Inflammatory macrophage treated with lipopolysaccharide for 1 hour (primary cell): ENCODE results near the gene RXRA.

Source experiments
- DNase-seq, 2 donors: peaks; one replicate each; pipeline ENCODE4 v3.0.0-alpha.2; 2020 to 2022

Gene RXRA

DNA sequence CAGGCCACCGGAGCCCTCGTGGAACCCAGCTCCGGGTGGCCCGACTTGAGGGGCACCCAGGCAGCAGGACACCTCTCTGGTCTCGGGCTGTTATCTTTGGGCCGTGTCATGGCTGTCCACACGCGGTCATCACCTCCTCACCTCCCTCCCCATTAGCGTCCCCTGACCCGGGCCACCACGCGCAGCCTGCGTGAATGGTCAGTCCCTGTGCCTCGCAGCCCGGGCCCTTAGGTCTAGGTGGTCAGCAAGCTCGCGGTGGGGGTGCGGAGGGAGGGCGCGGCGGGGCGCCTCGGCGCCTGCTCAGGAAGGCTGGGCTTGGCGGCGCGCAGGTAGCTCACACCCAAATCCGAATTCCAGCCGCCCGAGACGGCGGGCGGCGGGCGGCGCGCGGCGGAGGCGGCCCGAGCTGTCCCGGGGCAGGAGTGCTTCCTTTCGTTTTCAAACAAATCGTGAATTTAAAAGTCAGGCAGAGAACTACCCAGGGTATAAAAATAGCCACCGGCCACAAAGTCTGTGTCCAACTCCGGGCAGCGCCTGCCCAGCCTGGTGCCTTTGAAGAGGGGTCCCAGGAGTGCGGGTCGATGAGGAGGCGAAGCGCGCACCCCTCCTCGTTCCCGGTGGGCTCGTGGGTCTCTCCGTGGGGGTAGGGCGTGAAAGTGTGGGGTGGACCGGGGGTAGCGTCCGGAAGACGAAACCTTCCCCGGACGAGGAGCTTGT is 1.0 kb upstream of the RXRA start:
- peak; percentile 37 for DNase-seq

DNA sequence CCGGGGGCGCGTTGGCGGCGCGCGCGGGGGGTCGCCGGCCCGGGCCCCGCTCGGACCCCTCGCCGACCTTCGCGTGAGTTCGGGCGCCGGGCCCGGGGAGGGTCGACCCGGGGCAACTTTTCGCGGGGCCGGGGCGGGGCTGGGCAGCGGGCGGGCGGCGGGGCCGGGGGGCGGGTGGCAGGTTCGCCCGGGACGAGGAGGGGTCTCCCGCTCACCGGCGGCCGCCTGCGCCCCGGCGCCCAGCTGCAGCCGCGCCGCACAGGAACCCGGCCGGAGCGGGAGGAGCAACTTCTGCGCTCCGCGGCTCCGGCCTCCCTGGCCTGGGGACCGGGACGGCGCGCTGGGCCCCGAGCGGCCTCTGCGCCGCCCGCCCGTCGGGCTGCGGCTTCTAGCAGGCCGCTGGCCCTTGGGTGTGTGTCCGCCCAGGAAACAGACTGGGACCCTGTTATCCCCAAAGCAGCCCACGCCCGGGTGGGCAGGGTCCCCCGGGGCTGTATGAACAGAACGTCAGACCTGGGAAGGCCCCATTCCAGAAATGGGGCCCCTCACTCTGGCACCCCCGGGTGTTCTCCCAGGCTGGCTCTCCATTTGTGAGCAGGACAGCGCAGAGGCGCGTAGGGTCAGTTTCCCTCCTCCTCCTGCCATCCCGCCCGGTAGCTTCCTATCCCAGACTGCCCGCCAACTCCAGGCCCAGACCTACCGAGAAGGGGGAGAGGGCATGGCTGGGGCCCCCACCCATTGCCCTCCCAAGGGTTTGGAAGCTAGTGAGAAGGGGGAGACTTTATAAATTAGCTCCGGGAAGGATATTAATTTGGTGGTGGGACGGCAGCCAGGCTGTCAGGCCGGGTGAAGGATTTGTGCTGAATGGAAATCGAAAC is 708 bp downstream of the RXRA start:
- peak in 1 of 2 donors; percentile 18 for DNase-seq

DNA sequence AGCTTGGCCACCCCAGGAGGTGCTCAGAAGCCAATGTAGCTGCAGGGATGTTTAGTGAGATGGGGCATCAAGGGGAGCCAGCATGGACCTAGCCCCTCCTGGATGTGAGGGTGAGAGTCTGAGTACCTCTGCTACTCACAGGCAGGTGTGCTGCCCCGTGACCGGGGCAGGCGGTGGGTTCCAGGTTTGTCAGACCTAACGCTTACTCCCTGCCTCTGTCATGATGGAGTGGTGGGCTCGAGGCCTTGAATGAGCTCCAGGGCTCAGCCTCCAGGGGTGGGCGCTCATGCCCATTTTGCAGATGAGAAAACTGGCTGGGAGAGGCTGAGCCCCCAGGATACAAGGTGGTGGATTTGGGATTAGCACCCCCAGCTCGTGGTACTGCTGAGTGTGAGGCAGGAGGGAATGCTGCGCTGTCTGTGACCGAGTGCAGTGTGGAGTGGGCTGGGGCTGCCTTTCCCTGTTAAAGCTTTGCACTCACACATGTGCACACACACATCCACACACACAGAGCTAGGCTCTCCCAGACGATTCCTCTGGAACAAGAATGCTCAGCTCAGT is 1.5 kb downstream of the RXRA start:
- DNase-seq: no peak

DNA sequence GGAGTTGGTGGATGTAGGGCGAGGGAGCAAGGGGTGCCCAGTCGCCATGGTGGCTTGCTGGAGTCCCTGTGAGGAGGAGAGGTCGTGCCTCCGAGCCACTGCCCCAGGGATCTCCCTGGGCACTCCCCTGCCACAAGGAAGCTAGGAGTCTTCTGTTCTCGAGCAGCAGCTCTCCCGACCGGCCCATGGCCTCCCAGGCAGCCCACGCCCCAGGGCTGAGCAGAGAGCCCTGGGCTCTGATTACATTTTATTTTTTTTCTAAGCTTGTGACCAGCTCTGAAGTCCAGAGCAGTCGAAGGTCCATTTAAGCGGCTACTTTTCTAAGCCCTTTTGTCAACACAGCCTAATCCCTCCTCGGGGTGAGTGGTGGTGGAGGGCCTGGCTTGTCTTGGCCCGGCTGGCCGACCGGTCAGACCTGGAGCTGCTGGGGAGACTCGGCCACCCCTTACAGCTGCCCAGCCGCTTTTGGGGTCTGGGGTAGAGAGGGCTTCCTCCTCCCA is 2.1 kb downstream of the RXRA start:
- peak; percentile 14 to 42 for DNase-seq

DNA sequence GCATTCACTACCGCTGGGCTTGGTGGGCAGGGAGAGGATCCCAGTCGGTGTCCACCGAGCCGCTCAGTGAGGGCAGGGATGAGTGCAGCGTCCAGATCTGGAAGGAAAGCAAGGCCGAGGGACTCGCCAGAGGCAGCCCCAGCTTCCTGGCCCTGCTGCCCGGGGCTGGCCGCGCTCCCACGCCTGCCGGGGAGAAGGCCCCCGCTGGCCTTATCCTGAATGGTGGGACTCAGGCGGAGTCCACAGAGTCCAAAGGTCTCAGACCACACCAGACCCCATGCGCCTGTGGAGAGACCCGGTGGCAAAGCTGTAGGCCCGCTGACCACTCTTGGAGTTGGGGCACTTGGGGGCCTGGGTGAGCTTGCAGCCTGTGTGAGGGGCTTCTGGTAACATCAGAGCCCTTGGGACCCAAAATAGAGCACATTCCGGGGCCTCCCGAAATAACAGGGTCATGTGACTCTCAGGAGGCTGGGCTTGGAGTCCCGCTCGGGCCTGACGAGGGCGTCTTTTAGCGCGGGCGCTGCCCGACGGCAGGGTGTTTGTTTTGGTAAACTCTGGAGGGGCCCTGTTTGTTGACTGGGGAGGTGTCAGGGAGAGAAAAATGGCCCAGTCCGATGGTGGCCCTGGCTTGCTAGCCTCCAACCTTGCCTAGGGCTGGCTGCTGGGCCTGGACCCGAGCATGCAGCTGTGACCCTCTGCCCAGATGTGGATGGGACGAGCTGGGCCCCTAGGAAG is 2.8 kb downstream of the RXRA start:
- no peak for DNase-seq

DNA sequence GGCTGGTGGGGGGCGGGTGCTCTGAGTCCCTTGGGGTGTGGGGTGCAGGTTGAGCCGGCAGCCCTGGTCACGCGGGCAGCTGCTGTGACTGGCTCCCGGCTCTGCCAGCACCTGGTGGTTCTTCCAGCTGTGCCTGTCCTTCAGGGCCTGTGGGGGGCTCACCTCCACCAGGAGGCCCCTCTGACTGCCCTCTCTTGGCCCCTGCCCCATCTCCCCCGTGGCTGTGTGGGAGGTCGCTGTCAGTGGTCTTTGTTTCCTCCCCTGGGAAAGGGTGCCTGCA is 3.3 kb downstream of the RXRA start:
- DNase-seq: no peak

DNA sequence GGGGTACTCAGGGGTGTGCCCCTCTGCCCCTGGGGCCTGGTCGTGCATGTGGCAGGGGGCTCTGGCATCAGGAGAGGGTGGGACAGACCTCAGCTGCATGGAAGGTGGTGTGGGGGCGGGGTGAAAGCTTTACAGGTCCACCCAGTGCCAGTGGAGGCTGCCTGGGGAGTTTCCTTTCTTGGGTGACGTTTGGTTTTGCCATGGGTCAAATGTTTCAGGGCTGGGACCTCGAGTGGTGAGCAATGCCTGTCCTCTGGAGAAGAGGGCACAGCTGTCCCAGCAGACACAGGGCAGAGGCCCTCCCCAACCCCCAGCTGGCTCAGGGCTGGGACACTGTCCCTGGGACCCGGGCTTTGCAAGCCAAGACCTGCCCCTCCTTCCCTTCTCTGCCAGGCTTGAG is 3.6 kb downstream of the RXRA start:
- peak; percentile 73 to 83 for DNase-seq

DNA sequence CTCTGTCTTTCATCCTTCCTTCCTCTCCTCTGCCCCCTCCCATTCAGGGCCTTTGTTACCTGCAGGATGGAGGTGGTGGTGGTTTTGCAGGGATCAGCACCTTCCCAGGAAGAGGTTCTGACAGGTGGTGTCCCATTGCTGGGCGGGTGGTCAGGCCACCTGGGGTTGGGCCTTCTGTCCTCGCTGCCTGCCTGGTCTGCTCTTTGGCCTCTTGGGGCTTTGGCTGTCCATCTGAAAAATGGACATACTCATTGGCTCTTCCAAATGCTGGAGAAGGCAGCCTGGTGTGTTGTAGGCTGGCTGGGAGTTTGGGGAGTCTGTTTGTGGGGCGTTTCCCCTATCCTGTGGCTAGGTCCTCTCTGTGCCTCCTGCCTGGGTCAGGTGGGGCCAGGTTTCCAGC is 4.3 kb downstream of the RXRA start:
- DNase-seq: no peak

DNA sequence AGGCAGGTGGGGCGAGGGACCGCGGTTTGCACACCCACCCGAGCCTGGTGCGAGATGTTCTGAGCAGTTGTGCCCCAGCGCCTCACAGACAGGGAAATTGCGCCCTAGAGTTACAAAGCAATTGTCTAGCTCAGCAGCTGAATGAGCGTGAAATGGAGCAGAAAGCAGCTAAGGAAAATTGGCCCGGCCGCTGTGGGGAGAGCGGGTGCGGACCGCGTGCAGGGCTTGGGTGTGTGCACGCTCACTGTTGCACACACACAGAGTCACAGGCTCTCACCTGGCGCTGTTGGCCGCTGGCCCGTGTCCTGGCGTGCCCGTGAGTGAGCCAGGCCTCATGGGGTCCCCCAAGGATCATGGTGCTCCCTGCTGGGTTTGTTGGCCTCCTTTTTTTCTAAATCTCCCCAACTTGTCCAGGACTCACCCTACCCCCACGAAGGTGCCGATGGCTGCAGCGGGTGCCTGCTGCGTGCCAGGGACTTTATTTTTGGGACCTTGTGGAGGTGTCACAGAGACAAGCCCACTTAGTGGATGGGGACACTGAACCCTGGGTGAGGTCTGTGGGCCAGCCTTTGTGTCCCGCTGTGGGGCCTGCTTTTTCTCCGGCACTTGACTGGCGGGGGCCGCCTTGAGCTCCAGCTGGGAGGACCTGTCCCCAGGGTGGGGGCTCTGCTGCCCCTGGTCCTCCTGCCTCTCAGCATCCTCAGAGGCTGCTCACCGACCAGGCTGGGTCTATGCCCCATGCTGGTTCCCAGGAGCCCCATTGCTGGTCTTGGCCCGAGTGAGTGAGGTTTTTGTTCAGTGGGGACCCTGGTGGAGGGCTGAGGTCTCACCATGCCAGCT is 5.2 kb downstream of the RXRA start:
- DNase-seq: no peak

DNA sequence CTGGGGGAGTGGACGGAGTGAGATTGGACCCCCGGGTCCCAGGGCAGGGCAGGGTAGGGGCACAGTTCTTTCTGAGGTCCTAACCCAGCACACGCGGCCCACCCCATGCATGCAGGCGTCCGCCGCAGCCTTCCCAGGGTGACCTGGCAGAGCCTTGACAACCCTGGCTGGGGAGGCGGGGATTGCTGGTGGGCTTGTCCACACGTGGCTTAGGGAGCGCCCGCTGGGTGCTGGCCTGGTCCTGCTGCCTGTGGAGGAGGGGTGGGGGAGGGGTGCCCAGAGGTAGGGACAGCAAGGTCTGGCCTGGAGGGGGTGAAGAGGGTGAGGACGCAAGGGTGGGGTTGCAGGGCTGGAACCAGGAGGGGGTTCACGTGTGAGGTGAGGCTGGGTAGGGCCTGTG is 6.0 kb downstream of the RXRA start:
- no peak for DNase-seq

DNA sequence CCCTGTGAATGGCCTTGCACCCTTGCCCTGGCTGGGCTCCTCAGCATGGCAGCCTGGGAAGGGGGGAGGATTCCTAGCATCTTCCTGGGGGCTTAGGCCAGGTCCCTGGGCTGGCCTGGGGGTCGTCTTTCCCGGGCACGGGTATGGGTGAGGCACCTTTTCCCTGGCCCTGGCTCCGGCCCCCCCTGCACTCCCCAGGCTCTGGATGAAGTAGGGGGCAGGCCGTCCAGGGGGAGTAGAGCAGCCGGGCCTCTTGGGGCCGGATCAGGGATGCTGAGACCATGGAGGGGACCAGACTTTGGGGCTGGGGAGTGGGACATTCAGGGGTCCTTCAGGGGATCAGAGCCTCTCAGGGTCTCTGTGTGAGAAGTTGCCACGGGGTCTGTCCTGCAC is 6.6 kb downstream of the RXRA start:
- no peak for DNase-seq

DNA sequence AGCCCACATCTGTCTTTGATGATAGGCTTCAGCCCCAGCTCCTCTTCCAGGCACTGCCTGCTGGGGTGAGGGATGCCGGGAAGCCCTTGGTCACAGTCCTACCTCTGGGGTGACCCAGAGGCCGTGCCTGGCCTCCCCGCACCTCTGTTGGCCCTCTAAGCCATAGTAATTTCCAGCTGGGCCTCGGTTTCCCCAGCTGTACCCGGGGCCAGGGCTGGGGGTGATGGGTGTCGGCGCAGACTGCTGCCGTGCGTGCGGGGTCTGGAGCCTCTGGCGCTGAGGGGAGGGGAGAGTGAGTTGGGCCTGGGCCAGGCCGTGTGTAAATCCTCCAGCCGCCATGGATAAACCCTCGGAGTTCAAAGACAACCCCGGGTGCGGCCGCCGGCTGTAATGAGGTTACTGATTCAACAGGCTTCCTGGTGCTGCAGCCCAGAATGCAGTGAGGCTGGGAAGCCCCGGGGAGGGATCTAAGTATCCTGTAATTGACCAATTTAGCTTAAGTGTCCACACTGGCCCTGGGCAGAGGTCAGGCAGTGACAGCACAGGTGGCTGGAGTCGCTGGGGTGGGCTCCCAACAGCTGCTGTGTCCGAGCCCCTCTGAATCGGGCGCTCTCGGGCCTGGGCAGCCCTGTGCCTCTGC is 7.1 kb downstream of the RXRA start:
- DNase-seq: no peak

DNA sequence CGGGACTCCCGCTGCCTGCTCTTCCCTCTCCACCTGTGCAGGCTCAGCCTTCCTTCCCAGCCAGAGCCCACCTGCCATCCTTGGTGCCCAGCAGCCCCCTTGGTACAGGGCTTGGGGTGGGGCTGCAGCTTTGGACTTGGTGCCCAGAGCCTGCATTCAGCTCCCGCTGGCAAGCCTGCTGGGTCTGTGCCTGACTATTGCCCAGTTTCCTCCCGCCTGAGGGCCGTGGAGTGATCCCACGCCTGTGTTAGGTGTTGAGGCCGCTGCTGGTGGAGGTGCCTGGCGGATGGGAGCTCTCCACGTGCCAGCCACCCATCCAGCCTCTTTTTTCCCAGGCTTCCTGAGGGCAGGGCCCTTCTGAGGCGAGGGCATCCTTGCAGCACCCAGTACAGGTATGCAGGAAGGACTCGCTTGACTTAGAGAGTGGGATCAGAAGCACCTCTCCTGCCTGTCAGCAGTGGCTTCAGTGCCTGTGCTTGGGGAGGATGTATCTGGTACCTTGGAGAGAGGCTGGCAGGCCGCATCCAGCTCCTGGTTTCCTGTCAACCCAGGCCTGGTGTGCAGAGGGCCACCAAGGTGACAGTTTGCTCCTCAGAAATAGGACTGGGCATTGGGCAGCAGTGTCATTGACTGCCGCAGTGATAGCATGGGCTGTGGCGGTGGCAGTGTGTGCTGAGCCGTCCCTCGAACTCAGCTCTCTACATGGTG is 7.8 kb downstream of the RXRA start:
- no peak for DNase-seq

DNA sequence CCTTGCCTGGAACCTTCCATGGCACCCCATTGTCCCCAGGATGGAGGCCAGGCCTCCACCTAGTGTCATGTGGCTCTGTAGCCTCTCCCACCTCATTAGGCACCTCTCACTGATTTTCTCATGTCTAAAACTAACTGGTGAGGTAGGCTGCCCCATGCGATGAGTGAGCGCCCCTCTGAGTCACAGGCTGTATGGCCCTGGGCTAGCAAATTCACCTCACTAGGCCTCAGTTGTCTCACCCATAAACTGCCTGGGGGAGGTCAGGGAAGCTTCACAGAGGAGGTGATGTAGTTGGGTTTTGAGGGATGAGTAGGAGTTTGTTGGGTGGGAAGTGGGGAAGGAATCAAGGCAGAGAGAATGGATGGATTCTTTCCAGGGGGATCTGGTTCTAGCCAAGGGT is 8.8 kb downstream of the RXRA start:
- DNase-seq: no peak

DNA sequence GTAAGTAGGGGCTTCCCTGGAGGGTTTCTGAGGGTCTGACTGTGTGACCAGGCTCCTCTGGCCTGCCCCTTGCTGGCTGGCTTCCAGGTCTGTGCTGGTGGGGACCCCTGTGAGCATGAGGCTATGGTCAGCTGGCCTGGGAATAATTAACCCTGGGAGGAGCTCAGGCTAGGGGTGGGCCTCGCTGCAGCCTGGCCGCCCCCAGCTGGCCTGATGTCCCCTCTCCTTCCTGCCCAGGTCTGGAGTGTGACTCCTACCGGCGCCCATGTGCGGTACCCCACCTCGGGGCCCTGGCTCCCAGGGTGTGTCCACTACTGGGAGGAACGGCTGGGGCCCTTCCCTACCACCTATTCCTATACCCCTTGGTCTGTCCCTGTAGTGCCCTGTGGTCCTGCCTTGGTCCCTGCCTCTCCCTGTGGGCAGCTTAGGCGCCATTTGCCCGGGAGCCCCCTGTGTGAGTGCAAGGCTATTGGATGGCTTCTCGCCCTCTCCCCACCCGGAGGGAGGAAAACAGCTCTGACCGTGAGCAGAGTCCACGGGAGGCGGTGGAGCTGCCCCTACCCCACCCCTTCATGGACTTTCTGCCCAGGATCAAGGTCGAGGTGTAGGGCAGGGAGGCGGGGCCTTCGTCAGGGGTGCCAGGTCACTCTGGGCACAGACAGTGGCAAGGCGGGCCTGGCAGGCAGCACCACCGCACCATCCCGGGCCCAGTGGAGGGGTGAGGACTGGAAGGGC is 9.4 kb downstream of the RXRA start:
- no peak for DNase-seq

DNA sequence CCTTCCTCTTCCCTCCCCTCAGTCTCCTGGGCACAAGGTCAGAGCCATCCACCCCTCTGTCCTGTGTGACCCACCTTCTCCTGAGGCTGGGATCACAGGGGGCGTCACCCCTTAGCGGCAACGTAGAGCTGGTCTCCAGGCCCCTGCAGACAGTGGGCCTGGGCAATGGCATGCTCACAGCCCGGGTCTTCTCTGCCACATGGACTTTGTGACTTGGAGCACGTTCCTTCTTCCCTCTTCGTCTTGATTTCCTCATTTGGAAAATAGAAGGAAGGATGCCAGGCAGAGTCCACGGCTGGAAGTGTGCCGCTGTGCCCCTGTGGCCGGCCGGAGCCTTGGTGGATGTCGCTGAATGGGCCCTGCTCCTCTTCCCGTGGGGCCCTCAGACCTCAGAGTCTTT is 10.0 kb downstream of the RXRA start:
- DNase-seq: no peak

DNA sequence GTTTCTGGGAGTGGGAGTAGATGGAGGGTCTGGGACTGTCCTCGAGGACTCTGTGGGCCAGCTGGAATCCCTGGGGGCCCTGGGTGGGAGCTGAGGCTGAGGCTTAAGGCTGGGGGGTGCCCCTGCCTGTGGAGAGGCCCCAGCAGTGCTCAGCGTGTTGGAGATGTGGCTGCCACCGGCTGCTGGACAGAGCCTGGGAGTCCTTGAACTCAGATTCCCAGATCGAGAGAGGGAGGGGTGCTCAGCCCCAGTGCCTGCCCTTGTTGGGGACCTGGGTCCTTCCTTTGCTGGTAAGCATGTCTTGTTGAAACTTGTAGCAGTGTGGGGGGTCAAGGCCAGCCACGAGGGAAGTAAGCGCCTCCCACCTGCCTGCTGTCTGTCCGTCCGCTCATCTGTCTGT is 10.7 kb downstream of the RXRA start:
- DNase-seq: no peak

DNA sequence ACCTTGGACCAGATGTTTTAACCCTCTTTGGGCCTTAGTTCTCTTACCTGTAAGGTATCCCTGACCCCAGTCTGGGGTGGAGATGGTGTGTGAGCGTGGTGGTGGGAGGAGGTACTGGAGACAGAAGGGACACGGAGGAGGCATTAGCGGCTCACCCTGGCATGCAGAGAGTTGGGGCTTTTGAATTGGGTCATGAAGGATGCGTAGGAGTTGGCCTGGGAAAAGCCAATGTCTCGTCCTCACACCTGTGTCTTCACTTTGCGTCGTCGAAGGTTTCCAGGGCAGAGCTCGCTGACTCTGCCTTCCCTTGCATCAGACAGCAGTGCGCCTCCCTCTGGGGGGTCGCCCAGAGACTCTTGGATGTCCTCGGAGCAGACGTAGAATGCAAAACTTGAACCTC is 11.2 kb downstream of the RXRA start:
- DNase-seq: no peak

DNA sequence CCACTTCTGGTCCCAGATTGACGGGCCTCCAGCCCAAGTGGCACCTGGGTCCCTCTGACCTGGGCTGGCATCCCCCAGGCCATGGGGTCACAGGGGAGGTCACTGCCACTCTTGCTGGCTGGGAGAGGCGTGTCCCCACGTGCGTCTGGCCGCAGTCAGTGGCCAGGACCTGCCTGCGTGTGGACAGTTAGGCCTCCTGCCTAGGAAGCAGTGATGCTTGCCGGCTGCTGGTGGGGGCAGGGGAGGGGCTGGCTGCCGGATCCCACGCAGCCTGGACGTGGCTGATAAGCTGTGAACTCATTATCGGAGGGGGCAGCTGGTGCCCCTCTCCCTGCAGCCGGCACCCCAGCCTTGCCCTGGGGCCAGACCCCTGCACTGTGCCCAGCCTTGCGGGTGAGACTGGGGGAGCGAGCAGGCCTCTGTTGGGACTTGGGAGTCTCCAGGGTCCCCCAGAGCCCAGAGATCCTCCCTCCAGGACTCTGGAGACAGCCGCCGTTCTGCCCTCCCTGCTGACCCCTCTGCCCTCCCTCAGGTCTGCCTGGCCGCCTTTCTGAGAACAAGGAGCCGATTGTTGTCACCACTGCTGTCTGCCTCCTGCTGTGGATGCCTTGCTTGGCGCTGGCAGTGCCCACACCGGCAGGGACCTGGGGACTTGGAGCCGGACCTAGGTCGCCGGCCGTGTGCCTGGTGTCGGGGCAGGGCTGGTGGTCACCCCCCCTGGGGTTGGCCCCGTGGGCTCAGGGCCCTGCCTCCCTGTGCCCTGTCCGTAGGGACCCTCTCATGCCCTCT is 12.3 kb downstream of the RXRA start:
- DNase-seq: no peak
